Sigmoid colon (tissue), 3 donors: ENCODE results near the gene OR2H1.

Experiments
- CTCF ChIP-seq, 4 experiments: fragments of 450-650 bp in 3 of 4; fragments of 200-600 bp in 1 of 4; IDR thresholded peaks; one replicate each; pipeline ENCODE4 v1.5.1; 2016 to 2019; ENCODE audit warnings: antibody characterized with exemption in 4 of 4, mild to moderate bottlenecking in 3 of 4, moderate library complexity in 2 of 4
- POLR2A ChIP-seq, 2 donors: fragments of 450-650 bp; IDR thresholded peaks; one replicate each; pipeline ENCODE4 v1.6.1; 2016; ENCODE audit warnings: antibody characterized with exemption in 2 of 2, mild to moderate bottlenecking in 2 of 2, moderate library complexity in 2 of 2

GRCh38 chr6:29477923-29478450, 21.0 kb downstream of the OR2H1 start:
- TF ChIP-seq POLR2A (IDR thresholded peaks at IDR 0.05) (no peak), CTCF (IDR thresholded peaks at IDR 0.05) (no peak)
